Left cardiac atrium (tissue), 4 donors: ENCODE measurements around the gene RNF182. TPM values are rescaled to one million over a fixed set of nuclear protein-coding genes. Genes with fewer than 3 reads are reported as not detected.
"Not testable (repeated sequence)": the region's sequence is repeated elsewhere in the genome, so short reads cannot be mapped to it uniquely, and the experiment has no call there.

Source experiments
- ATAC-seq, 2 donors: fragments of 200-7000 bp; cut with Tn5 transposase; one replicate each; pipeline ENCODE4 v1.9.1; 2020; ENCODE audit warnings: mild to moderate bottlenecking in 2 of 2, moderate library complexity in 2 of 2
- DNase-seq: peaks from one replicate; pipeline ENCODE4 v3.0.0-alpha.2; 2020
- intact Hi-C, 2 donors: fragments of 100-400 bp; cut with DNase I; formaldehyde crosslinking; loops; one replicate each; pipeline versions ENCODE4 v1.14.1 to v1.15.1; 2022 to 2023
- total RNA-seq, 2 donors: library from RNA; stranded (reverse); fragmentation: NEBNext Ultra II Directional; extraction: Animal tissue kit (Norgen Biotek cat#: 25700); gene quantifications; one replicate each; pipeline ENCODE4 v1.2.1, GENCODE V29; 2021
- donor health status: DM: no; HTN: yes; CAD: no.
- donor health status: DM: no; HTN: yes; CAD: no; lungs with severe emphysema.
- donor health status: DM: yes; HTN: yes; CAD: no.
- donor health status: Dilated cardiomyopathy.

The RNF182 gene
- total RNA-seq, 2 donors from 2014 or later, result 0.21 to 0.81 TPM

GRCh38 chr6:13943943-13944342 lies 19.2 kb downstream of the RNF182 start:
- intact Hi-C loops, result no loop called here

GRCh38 chr6:13946506-13946905 lies 21.8 kb downstream of the RNF182 start:
- DNase-seq (no peak), ATAC-seq (no peak)
- intact Hi-C loops, result no loop called here

More at GRCh38 chr6:13943943-13944342, 19.2 kb downstream of the RNF182 start:
- ATAC-seq (no peak), DNase-seq (no peak)

DNA sequence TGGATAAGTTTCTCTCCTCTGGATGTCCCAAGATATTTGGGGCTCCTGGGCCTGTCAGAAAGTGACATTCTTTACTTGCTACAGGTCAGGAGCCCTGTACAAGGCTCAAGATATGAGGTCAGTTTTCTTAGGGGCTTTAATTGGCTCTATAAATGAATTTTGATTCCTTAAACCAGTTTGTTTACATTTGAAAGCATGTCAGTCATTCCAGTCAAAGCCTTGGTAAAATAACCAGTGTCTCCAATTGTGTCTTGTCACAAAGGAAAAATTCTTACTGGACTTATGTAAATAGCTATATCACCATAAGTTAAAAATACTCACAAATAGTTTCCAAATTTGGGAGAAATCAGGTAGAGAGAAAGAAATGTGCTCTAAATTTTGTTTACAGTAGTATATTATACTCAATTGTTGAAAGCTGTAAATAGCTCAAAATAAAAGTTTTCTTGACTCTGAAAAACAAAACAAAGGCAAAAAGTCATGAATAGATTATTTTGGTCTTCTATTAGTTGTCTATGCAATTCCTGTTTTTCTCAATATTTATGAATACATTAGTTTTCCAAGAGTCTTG lies 22.9 kb downstream of the RNF182 start:
- intact Hi-C loops, result no loop called here
- ATAC-seq, result no peak
- no peak for DNase-seq

DNA sequence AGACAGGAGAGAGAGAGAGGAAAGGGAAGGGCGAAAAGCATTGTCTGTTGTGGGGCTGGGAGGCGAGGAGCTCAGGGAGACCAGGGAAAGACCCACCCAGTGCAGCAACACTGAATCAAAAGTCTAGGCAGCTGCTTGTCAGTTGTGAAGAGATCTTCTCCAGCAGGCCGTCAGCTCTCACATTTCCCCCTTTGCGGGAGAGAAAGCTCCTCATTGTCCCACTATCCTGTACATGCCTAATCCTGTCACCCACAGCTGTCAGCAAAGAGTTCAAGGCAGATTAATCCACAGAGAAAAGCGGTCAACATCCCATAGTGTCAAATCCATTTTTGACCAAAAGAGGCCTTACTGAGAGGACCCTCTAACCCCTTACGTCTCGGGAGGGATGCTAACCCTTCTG lies 27.3 kb downstream of the RNF182 start:
- intact Hi-C loops, result no loop called here
- DNase-seq, result no peak
- ATAC-seq, result no peak

DNA sequence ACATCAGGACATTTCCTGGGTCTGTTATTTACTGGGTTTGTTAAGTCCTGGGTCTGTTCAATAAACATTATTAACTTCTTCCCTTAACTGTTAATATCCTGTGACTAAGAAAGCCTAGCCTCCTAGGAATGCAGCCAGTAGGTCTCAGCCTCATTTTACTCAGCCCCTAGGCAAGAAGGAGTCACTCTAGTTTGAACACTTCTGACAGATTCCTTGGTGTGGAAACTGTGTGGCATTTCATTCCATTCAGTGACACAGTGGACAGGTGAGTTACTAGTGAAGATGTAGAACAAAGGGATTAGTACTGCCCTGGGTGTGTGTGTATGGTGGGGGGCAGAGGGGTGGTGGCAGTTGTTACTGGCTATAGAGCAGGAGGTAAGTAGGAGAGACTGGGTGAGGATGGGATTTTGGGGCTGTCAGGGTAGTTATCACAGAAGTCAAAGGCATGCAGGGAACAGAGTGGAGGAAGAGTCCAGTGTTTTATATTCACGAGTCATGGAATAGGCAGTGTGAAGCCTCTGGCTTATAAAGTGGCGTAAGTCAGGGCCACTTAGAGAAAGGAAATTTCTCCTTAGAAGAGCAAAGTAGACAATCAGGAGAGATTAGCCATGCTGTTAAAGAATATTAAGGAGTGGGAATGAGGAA lies 28.4 kb downstream of the RNF182 start:
- DNase-seq (no peak), ATAC-seq (no peak)
- intact Hi-C loops, result no loop called here

DNA sequence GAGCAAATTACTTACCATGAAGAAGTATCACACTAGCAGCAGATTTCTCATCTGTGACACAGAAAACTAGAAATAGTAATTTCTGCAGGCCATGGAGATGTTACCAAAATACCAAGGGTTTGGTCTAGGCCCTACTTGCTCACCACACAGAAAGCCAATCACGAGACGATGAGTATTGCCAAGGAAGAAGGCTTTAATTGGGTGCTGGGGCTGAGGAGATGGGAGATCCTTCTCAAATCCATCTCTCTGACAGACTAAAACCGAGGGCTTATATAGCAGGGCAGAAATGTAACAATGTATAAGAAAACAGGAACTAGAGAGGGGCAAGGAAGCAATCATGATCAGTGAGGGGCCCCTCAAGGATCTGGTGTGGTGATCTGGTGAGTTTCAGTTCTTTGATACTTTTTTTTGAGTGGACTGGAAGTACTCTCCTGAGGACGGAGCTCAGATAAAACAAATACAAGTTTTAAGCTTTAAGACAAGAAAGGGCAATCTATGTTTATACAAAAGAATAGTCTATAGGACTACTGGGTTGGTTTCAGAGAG lies 40.9 kb downstream of the RNF182 start:
- ATAC-seq, result no peak
- intact Hi-C loops, result no loop called here
- DNase-seq, result no peak

- intact Hi-C loops, result no loop called here
- DNase-seq (no peak), ATAC-seq (no peak)
These were observed 46.6 kb downstream of the RNF182 start for GRCh38 chr6:13971303-13971702.

- ATAC-seq, intact Hi-C loops, DNase-seq: not testable (repeated sequence)
These were observed 47.9 kb downstream of the RNF182 start for GRCh38 chr6:13972602-13973001.

GRCh38 chr6:13973422-13973821 lies 48.7 kb downstream of the RNF182 start:
- DNase-seq, ATAC-seq, intact Hi-C loops: not testable (repeated sequence)

DNA sequence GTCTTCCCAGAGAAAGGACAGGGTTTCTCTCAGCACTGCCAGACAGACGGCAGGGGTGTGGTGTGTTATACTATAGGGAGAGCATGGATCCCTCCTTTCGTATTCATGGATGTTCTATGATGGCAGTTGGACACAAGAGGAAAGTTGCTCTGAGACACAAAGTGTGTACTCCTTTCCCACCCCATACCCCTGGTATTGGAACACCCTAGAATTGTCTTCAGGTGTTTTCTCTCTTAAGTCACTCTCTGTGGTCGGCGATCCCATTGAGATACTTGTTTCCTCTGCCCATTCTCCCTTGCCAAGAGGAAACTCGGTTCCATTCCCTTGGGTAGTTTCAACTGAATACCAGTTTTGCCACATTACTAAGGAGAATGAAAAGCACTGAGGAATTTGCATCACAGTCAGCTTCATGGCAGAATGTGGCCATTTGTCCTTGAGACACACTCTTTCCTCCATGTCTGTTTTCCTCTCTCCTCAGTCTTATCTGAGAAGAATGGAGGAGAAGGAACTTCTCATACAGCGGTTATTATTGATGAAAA lies 53.4 kb downstream of the RNF182 start:
- intact Hi-C loops, result no loop called here
- no peak for ATAC-seq
- DNase-seq, result no peak

DNA sequence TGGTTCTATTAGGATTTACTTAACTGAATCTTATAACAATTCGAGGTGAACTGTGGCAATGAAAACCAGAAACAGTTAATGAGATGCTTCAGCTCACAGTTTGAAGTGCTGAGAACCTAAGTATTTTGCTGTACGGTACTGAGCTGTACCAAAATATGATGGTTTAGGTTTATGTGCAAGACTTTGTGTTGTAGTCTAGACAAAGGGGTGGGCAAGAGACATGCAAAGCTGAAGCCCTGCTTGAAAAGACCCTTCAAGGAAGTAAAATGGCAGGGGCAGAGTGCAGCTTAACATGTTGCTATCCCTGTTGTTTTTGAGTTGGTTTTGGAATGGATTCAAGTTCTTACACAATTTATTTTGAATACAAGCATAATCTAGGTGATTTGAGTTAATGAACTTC lies 54.0 kb downstream of the RNF182 start:
- DNase-seq (no peak), ATAC-seq (no peak)
- intact Hi-C loops, result no loop called here

DNA sequence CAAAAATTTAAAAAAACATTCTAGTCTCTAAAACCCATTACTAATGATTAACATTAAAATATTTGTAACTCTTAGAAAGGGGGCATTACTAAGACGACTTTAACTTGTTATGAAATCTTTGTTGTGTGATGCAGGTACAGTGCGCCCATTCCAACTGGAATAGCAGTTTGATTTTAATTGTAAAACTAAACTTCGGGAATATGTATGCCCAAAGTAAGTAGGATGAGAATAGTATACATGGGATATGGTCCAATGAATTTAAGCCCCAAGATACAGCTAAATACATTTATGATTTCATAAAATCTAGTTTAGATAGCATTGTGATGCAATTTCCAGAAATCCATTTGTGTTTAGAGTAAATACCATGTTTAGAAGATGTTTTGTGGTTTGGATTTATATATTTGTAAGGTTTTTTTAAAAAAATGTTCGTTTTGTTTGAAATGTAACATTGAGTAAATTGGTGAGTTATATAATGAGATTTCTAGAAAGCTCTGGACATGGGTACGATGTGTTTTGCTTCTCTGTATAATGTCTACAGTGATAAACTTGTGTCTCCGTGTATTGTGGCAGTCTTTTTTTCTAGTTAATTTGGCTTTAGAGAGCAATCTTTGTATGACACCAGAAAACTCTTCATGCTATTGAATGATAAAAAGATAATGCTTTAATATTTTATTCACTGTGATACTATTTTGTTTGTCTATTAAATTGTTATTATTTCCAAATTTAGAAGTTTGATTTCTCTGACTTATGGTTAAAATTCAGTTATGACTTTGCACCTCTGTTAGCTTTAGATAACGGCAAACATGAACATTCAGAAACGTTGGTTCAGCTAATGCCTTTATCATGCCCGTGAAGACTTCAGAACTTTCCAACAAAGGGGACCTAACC lies 54.8 kb downstream of the RNF182 start:
- DNase-seq, result no peak
- ATAC-seq, result no peak
- intact Hi-C loops, result no loop called here

- intact Hi-C loops, result no loop called here
- ATAC-seq (no peak), DNase-seq (no peak)
These were observed 55.8 kb downstream of the RNF182 start for GRCh38 chr6:13980534-13980933.

DNA sequence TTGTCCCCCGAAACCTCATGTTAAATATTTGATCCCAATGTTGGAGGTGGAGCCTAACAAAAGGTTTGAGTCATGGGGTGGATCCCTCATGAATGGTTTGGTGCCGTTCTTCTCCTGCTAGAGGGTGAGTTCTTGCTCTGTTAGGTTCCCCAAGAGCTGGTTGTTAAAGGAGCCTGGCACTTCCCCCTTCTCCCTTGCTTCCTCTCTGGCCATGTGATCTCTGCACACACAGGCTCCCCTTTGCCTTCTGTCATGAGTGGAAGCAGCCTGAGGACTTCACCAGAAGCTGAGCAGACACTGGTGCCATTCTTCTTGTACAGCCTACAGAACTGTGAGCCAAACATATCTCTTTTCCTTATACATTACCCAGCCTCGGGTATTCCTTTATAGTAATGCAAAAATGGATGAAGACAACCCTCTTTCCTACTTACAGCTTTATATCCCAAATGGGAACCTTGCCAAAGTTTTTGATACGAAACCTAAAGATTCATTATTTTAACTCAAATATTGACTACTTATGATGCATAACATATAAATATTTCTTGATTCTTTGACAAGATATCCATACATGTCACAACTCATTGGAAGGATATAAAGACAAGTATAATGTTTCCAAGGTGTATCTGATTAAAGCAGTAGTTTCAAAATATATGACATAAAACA lies 61.0 kb downstream of the RNF182 start:
- no peak for ATAC-seq
- DNase-seq, result no peak
- intact Hi-C loops, result no loop called here

DNA sequence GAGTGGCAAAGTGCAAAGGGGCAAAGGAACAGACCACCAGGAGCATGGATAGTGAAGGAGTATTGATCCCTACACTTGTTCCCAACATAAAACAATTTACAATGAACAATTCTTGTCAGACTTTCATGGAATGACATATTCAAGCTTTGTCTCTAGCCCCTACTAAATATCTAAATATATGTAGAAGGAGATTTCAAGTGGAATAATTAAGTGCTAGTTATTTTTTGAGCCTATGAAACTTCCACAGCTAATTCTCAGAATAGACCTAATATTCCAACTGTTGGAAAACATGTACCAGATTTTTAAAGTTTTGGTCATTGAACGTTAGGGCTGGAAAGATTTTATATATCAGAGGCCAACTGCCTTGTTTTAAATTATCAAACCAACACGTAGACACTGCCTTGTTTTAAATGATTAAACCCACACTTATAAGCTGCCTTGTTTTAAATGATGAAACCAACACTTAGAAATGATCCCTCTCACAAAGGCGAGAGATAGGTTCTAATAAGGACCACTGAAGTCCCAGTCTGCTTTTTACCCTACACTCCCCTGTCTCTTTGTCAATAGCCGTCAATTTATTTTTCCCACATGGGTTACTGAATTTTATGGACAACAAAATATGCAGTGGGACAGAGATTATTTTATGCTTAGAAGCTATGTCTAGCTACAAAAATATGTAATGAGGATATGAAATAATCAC lies 62.1 kb downstream of the RNF182 start:
- intact Hi-C loops, result no loop called here
- ATAC-seq (no peak), DNase-seq (no peak)

- no peak for DNase-seq
- no peak for ATAC-seq
- intact Hi-C loops, result no loop called here
These were observed 62.7 kb downstream of the RNF182 start for GRCh38 chr6:13987400-13987865.

GRCh38 chr6:13988049-13988738 lies 63.4 kb downstream of the RNF182 start:
- ATAC-seq (no peak), DNase-seq (no peak)
- intact Hi-C loops, result no loop called here

DNA sequence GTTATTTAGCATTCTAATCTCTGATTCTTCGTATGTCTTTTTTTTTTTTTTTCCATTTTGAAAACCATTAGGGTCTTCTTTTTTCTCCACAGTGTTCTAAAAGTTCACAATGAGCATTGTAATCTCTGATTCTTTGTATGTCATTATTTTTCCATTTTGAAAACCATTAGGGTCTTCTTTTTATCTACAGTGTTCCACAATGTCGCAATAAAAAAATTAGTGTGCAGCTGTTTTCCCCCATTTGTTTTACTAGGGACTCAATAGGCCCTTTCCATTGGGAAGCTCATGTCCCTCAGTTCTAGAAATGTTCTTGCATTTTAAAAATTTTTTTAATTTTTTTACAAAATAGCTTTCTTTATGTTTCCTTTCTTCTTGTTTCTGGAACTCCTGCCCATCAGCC lies 64.2 kb downstream of the RNF182 start:
- intact Hi-C loops, result no loop called here
- no peak for ATAC-seq
- no peak for DNase-seq
